Right lobe of liver (tissue), 4 donors: ENCODE measurements around the gene AZGP1.

Source experiments
- CTCF ChIP-seq, 4 donors: fragments of 200-600 bp in 3 of 4; fragments of 450-650 bp in 1 of 4; IDR thresholded peaks; one replicate each; pipeline versions ENCODE4 v1.5.1 to v1.8.0; 2016 to 2022; ENCODE audit warnings: antibody characterized with exemption in 4 of 4, mild to moderate bottlenecking in 2 of 4
- POLR2A ChIP-seq: fragments of 450-650 bp; IDR thresholded peaks from one replicate; pipeline ENCODE4 v1.6.1; 2017; ENCODE audit warnings: antibody characterized with exemption, mild to moderate bottlenecking
- donor health status: DM: no; HTN: no; CAD: no.
- donor health status: DM: no; HTN: no; CAD: no.
- donor health status: DM: no; HTN: yes; CAD: no.

- TF ChIP-seq CTCF (IDR thresholded peaks at IDR 0.05) (no peak), POLR2A (no peak)
These were observed 8.8 kb upstream of the AZGP1 start for GRCh38 chr7:99984593-99984992.
